ENCODE data around the gene ATF5.

The ATF5 gene

GRCh38 chr19:49889038-49889686 lies 39.8 kb upstream of the ATF5 start:
- H3K4me2 ChIP-seq (ENCODE audit: low read length), result no peak overlapping the region
- no peak overlapping the region for H3K23ac ChIP-seq (ENCODE audit: low read length)
- no peak overlapping the region for H4K12ac ChIP-seq (ENCODE audit: low read depth, low read length)
- H3K14ac ChIP-seq (ENCODE audit: low read length), result no peak overlapping the region
- peaks cover 3 to 8% of the 10 kb centered on the region in 2 experiments for H3K4me1 ChIP-seq (ENCODE audit: control insufficient read depth in 1 of 2, insufficient read depth in 2 of 2, low read length in 2 of 2)
- no peaks in the 10 kb centered on the region for H3K79me1 ChIP-seq (ENCODE audit: low read length)
- no peak overlapping the region for H4K8ac ChIP-seq (ENCODE audit: low read depth, low read length)
- no peak overlapping the region for H2BK5ac ChIP-seq (ENCODE audit: low read depth, low read length, poor library complexity)
- DNase-seq, result no peak
- H3K4ac ChIP-seq (ENCODE audit: low read depth, low read length), result no peak overlapping the region
- H3K18ac ChIP-seq (ENCODE audit: low read length), result no peak overlapping the region
- H3K9me3 ChIP-seq (ENCODE audit: insufficient read depth, low read depth, low read length), result peaks cover 14% of the 10 kb centered on the region
- H2BK120ac ChIP-seq (ENCODE audit: insufficient read depth, low read length, poor library complexity), result no peak overlapping the region
- no peak overlapping the region for H3K4me3 ChIP-seq (ENCODE audit: low read depth, low read length)
- H3K27ac ChIP-seq (ENCODE audit: low read depth, low read length), result no peak overlapping the region
- H3K9ac ChIP-seq (ENCODE audit: low read length), result no peak overlapping the region
- H2AFZ ChIP-seq (ENCODE audit: insufficient read depth, low read length, poor library complexity), result no peak overlapping the region
- H3K27me3 ChIP-seq (ENCODE audit: insufficient read depth, low read length), result no peaks in the 10 kb centered on the region
- no CpG with 5 or more reads among the region's 23 CpGs for WGBS (ENCODE audit: extremely low coverage, insufficient coverage, insufficient read length)
- H3K79me2 ChIP-seq (ENCODE audit: control insufficient read depth, insufficient read depth, low read length, poor library complexity), result no peaks in the 10 kb centered on the region
- H3K36me3 ChIP-seq (ENCODE audit: control insufficient read depth in 1 of 2, insufficient read depth in 2 of 2, low read length in 2 of 2), result peaks cover 14 to 17% of the 10 kb centered on the region in 2 experiments
- no peak overlapping the region for H2AK5ac ChIP-seq (ENCODE audit: low read length)
- no peak overlapping the region for H2BK12ac ChIP-seq (ENCODE audit: low read length)
- no peak overlapping the region for H4K91ac ChIP-seq (ENCODE audit: low read depth, low read length)

DNA sequence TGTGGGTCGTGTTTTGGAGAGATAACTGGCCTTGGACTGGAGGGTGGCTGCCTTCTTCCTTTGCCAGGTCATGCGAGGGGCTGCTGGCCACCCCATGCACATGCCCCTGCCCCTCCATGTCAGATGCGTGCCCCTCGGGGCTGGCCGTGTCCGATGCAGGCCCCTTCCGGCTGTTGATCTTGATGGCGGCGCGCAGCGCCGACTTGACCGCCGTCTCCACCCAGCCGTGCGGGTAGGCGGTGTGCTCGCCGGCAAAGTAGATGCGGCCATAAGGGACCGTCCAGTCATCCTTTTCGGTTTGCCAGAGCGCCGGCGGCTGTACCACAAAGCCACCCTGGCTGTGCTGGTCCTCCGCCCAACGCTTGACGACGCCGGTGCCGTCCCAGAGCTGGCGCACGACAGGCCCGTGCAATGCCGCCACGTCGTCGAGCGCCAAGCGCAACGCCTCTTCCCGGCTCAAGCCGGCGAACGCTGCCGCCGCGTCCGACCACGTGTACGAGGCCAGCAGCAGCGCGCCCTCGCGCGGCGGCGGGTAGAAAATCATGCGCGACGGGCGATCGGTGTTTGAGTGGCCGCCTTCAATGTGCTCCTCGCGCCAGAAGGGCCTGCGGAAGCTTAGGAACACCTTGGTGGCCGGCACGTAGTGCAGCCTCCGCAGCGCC lies 39.2 kb upstream of the ATF5 start:
- H4K91ac ChIP-seq (ENCODE audit: low read depth, low read length), result no peak overlapping the region
- no peak overlapping the region for H3K4ac ChIP-seq (ENCODE audit: low read depth, low read length)
- H3K9me3 ChIP-seq (ENCODE audit: insufficient read depth, low read depth, low read length), result peaks cover 15% of the 10 kb centered on the region
- H3K36me3 ChIP-seq (ENCODE audit: control insufficient read depth in 1 of 2, insufficient read depth in 2 of 2, low read length in 2 of 2), result peaks cover 8 to 10% of the 10 kb centered on the region in 2 experiments
- H4K12ac ChIP-seq (ENCODE audit: low read depth, low read length), result no peak overlapping the region
- peak overlapping the region; percentile 51 for H3K4me2 ChIP-seq (ENCODE audit: low read length)
- peak overlapping the region; percentile 57 for H2AFZ ChIP-seq (ENCODE audit: insufficient read depth, low read length, poor library complexity)
- no peak overlapping the region for H2BK120ac ChIP-seq (ENCODE audit: insufficient read depth, low read length, poor library complexity)
- H2BK12ac ChIP-seq (ENCODE audit: low read length), result no peak overlapping the region
- H3K79me2 ChIP-seq (ENCODE audit: control insufficient read depth, insufficient read depth, low read length, poor library complexity), result no peaks in the 10 kb centered on the region
- H2BK5ac ChIP-seq (ENCODE audit: low read depth, low read length, poor library complexity), result no peak overlapping the region
- H3K14ac ChIP-seq (ENCODE audit: low read length), result no peak overlapping the region
- H3K18ac ChIP-seq (ENCODE audit: low read length), result no peak overlapping the region
- no peak overlapping the region for H3K27ac ChIP-seq (ENCODE audit: low read depth, low read length)
- H3K4me3 ChIP-seq (ENCODE audit: low read depth, low read length), result peak overlapping the region; percentile 26
- H4K8ac ChIP-seq (ENCODE audit: low read depth, low read length), result no peak overlapping the region
- peaks cover 3 to 8% of the 10 kb centered on the region in 2 experiments for H3K4me1 ChIP-seq (ENCODE audit: control insufficient read depth in 1 of 2, insufficient read depth in 2 of 2, low read length in 2 of 2)
- WGBS (ENCODE audit: extremely low coverage, insufficient coverage, insufficient read length), result no CpG with 5 or more reads among the region's 71 CpGs
- H3K9ac ChIP-seq (ENCODE audit: low read length), result no peak overlapping the region
- H3K23ac ChIP-seq (ENCODE audit: low read length), result no peak overlapping the region
- no peaks in the 10 kb centered on the region for H3K79me1 ChIP-seq (ENCODE audit: low read length)
- no peaks in the 10 kb centered on the region for H3K27me3 ChIP-seq (ENCODE audit: insufficient read depth, low read length)
- peak; percentile 86 to 93 for DNase-seq
- no peak overlapping the region for H2AK5ac ChIP-seq (ENCODE audit: low read length)

GRCh38 chr19:49890349-49891311 lies 38.4 kb upstream of the ATF5 start:
- WGBS (ENCODE audit: extremely low coverage, insufficient coverage, insufficient read length), result no CpG with 5 or more reads among the region's 69 CpGs
- Histone ChIP-seq H2BK120ac (ENCODE audit: insufficient read depth, low read length, poor library complexity) (no peak overlapping the region), H3K4me2 (ENCODE audit: low read length) (peak overlapping the region; percentile 51), H3K27me3 (ENCODE audit: insufficient read depth, low read length) (no peaks in the 10 kb centered on the region), H3K9ac (ENCODE audit: low read length) (no peak overlapping the region), H3K23ac (ENCODE audit: low read length) (no peak overlapping the region), H3K4me1 (ENCODE audit: control insufficient read depth in 1 of 2, insufficient read depth in 2 of 2, low read length in 2 of 2) (peaks cover 3 to 8% of the 10 kb centered on the region in 2 experiments), H3K4ac (ENCODE audit: low read depth, low read length) (no peak overlapping the region), H2AFZ (ENCODE audit: insufficient read depth, low read length, poor library complexity) (peak overlapping the region; percentile 57), H4K8ac (ENCODE audit: low read depth, low read length) (no peak overlapping the region), H2AK5ac (ENCODE audit: low read length) (no peak overlapping the region), H3K18ac (ENCODE audit: low read length) (no peak overlapping the region), H3K36me3 (ENCODE audit: control insufficient read depth in 1 of 2, insufficient read depth in 2 of 2, low read length in 2 of 2) (peaks cover 5 to 6% of the 10 kb centered on the region in 2 experiments), H2BK5ac (ENCODE audit: low read depth, low read length, poor library complexity) (no peak overlapping the region), H4K12ac (ENCODE audit: low read depth, low read length) (no peak overlapping the region), H3K4me3 (ENCODE audit: low read depth, low read length) (peak overlapping the region; percentile 26), H4K91ac (ENCODE audit: low read depth, low read length) (no peak overlapping the region), H3K79me1 (ENCODE audit: low read length) (no peaks in the 10 kb centered on the region), H3K9me3 (ENCODE audit: insufficient read depth, low read depth, low read length) (peaks cover 15% of the 10 kb centered on the region), H3K79me2 (ENCODE audit: control insufficient read depth, insufficient read depth, low read length, poor library complexity) (no peaks in the 10 kb centered on the region), H3K27ac (ENCODE audit: low read depth, low read length) (no peak overlapping the region), H2BK12ac (ENCODE audit: low read length) (no peak overlapping the region), H3K14ac (ENCODE audit: low read length) (no peak overlapping the region)
- DNase-seq, result peak; percentile 58 to 67

DNA sequence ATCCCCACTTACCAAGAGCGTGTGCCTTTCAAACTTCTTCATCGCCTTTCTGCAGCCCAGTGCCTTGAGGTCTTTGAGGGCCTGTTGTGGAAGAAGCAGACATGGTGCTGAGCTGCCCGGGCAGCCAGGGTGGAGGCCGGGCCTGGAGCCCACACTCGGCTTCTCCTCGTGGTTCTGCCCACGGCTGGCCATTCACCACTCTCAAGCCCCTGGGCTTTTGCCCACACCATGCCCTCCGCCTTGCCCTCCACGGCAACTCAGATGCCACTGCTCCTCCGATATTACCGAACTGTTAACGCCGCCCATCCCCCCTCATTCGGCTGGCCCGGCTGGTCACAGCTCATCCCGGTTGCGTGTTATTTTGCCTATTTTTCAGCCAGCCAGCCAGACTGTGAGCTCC lies 37.6 kb upstream of the ATF5 start:
- Histone ChIP-seq H2BK120ac (ENCODE audit: insufficient read depth, low read length, poor library complexity) (no peak overlapping the region), H3K27me3 (ENCODE audit: insufficient read depth, low read length) (no peaks in the 10 kb centered on the region), H2BK12ac (ENCODE audit: low read length) (no peak overlapping the region), H3K18ac (ENCODE audit: low read length) (no peak overlapping the region), H3K4me1 (ENCODE audit: control insufficient read depth in 1 of 2, insufficient read depth in 2 of 2, low read length in 2 of 2) (peaks cover 3 to 8% of the 10 kb centered on the region in 2 experiments), H2AK5ac (ENCODE audit: low read length) (no peak overlapping the region), H3K4ac (ENCODE audit: low read depth, low read length) (no peak overlapping the region), H3K23ac (ENCODE audit: low read length) (no peak overlapping the region), H2BK5ac (ENCODE audit: low read depth, low read length, poor library complexity) (no peak overlapping the region), H4K91ac (ENCODE audit: low read depth, low read length) (no peak overlapping the region), H3K9ac (ENCODE audit: low read length) (no peak overlapping the region), H3K36me3 (ENCODE audit: control insufficient read depth in 1 of 2, insufficient read depth in 2 of 2, low read length in 2 of 2) (peaks cover 5 to 6% of the 10 kb centered on the region in 2 experiments), H3K4me3 (ENCODE audit: low read depth, low read length) (no peak overlapping the region), H3K79me2 (ENCODE audit: control insufficient read depth, insufficient read depth, low read length, poor library complexity) (no peaks in the 10 kb centered on the region), H3K14ac (ENCODE audit: low read length) (no peak overlapping the region), H3K27ac (ENCODE audit: low read depth, low read length) (no peak overlapping the region), H3K4me2 (ENCODE audit: low read length) (no peak overlapping the region), H4K8ac (ENCODE audit: low read depth, low read length) (no peak overlapping the region), H2AFZ (ENCODE audit: insufficient read depth, low read length, poor library complexity) (no peak overlapping the region), H3K79me1 (ENCODE audit: low read length) (no peaks in the 10 kb centered on the region), H3K9me3 (ENCODE audit: insufficient read depth, low read depth, low read length) (peaks cover 15% of the 10 kb centered on the region), H4K12ac (ENCODE audit: low read depth, low read length) (no peak overlapping the region)
- WGBS (ENCODE audit: extremely low coverage, insufficient coverage, insufficient read length), result no CpG with 5 or more reads among the region's 17 CpGs
- no peak for DNase-seq

Measured in trophoblast cell (in vitro differentiated cells and primary cell).